HepG2 (cell line): Measurements from ENCODE around the gene SHFL. TPM values are rescaled to one million over a fixed set of nuclear protein-coding genes. Genes with fewer than 3 reads are reported as not detected.

Source experiments
- CBX5 ChIP-seq: sonication (generic); formaldehyde crosslinking; IDR thresholded peaks from 2 replicates; pipeline ENCODE4 v1.4.0; 2020; ENCODE audit warnings: missing genetic modification reagents, borderline replicate concordance
- HMG20A ChIP-seq: IDR thresholded peaks from 2 replicates; pipeline ENCODE4 v1.6.1; 2016; ENCODE audit warnings: borderline replicate concordance
- MTF1 ChIP-seq: sonication (generic); formaldehyde crosslinking; IDR thresholded peaks from 2 replicates; pipeline ENCODE4 v1.5.0; 2020; ENCODE audit warnings: missing genetic modification reagents
- ZFP91 ChIP-seq: sonication (generic); formaldehyde crosslinking; IDR thresholded peaks from 2 replicates; pipeline ENCODE4 v1.9.0; 2022; ENCODE audit warnings: missing genetic modification reagents, mild to moderate bottlenecking, borderline replicate concordance
- ZNF292 ChIP-seq: sonication (generic); formaldehyde crosslinking; IDR thresholded peaks from 2 replicates; pipeline ENCODE4 v1.8.1; 2022; ENCODE audit warnings: mild to moderate bottlenecking, low read depth, missing genetic modification reagents, borderline replicate concordance
- ZNF451 ChIP-seq: sonication (generic); formaldehyde crosslinking; IDR thresholded peaks from 2 replicates; pipeline ENCODE4 v1.5.0; 2020; ENCODE audit warnings: mild to moderate bottlenecking, missing genetic modification reagents
- ZNF558 ChIP-seq: sonication (generic); formaldehyde crosslinking; IDR thresholded peaks from 2 replicates; pipeline ENCODE4 v1.9.0; 2022; ENCODE audit warnings: mild to moderate bottlenecking, missing genetic modification reagents, borderline replicate concordance
- ZNF770 ChIP-seq: sonication (generic); formaldehyde crosslinking; IDR thresholded peaks from 2 replicates; pipeline ENCODE4 v1.5.0; 2020; ENCODE audit warnings: mild to moderate bottlenecking, missing genetic modification reagents
- ZNF850 ChIP-seq: sonication (generic); formaldehyde crosslinking; conservative IDR thresholded peaks from 2 replicates; pipeline ENCODE4 v1.9.0; 2021; ENCODE audit warnings: mild to moderate bottlenecking, missing genetic modification reagents
- polyA plus RNA-seq, 8 experiments: library from polyadenylated mRNA; depleted of rRNA in 3 of 8; stranded (reverse) in 7 of 8; unstranded in 1 of 8; fragments of >200 nt; fragmentation: Illumina TruSeq in 4 of 8; extraction: Trizol in 4 of 8; gene quantifications; 2 replicates each; pipeline versions ENCODE4 v1.2.1 to v1.2.3, GENCODE V29; 2011 to 2016; ENCODE audit warnings: low read depth in 4 of 8, missing spikeins in 1 of 8, mixed read lengths in 1 of 8; ENCODE audit not compliant: insufficient read depth in 1 of 8
- total RNA-seq, 5 experiments: library from RNA; depleted of rRNA; stranded (reverse); fragments of >200 nt; fragmentation: Illumina TruSeq; extraction: Trizol; gene quantifications; 2 replicates each; pipeline ENCODE4 v1.2.3, GENCODE V29; 2016; ENCODE audit warnings: low read depth in 1 of 5
- TF ChIP-seq, protein P1 (sequence below): sonication (generic); formaldehyde crosslinking; IDR thresholded peaks from 2 replicates; pipeline ENCODE4 v1.4.0; 2020; ENCODE audit warnings: low read depth, missing genetic modification reagents
- TF ChIP-seq, protein P2 (sequence below): sonication (generic); formaldehyde crosslinking; IDR thresholded peaks from 2 replicates; pipeline ENCODE4 v1.4.0; 2020; ENCODE audit warnings: missing genetic modification reagents
- TF ChIP-seq, protein P3 (sequence below): sonication (generic); formaldehyde crosslinking; IDR thresholded peaks from 2 replicates; pipeline ENCODE4 v1.4.0; 2020; ENCODE audit warnings: missing genetic modification reagents

Gene SHFL
- total and polyA plus RNA-seq, 2 of the 13 experiments (the other 11 are each of a cell fraction or from before 2014, with no cell fraction given), result 12.3 to 36.4 TPM

GRCh38 chr19:10106100-10106936 lies 20.2 kb downstream of the SHFL start, which contains the start of gene PPAN (continued):
- TF ChIP-seq, protein P1, sequence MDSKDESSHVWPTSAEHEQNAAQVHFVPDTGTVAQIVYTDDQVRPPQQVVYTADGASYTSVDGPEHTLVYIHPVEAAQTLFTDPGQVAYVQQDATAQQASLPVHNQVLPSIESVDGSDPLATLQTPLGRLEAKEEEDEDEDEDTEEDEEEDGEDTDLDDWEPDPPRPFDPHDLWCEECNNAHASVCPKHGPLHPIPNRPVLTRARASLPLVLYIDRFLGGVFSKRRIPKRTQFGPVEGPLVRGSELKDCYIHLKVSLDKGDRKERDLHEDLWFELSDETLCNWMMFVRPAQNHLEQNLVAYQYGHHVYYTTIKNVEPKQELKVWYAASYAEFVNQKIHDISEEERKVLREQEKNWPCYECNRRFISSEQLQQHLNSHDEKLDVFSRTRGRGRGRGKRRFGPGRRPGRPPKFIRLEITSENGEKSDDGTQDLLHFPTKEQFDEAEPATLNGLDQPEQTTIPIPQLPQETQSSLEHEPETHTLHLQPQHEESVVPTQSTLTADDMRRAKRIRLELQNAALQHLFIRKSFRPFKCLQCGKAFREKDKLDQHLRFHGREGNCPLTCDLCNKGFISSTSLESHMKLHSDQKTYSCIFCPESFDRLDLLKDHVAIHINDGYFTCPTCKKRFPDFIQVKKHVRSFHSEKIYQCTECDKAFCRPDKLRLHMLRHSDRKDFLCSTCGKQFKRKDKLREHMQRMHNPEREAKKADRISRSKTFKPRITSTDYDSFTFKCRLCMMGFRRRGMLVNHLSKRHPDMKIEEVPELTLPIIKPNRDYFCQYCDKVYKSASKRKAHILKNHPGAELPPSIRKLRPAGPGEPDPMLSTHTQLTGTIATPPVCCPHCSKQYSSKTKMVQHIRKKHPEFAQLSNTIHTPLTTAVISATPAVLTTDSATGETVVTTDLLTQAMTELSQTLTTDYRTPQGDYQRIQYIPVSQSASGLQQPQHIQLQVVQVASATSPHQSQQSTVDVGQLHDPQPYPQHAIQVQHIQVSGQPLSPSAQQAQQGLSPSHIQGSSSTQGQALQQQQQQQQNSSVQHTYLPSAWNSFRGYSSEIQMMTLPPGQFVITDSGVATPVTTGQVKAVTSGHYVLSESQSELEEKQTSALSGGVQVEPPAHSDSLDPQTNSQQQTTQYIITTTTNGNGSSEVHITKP, result no peak; the same call in 1 of the 2 replicates
- TF ChIP-seq, protein P2, sequence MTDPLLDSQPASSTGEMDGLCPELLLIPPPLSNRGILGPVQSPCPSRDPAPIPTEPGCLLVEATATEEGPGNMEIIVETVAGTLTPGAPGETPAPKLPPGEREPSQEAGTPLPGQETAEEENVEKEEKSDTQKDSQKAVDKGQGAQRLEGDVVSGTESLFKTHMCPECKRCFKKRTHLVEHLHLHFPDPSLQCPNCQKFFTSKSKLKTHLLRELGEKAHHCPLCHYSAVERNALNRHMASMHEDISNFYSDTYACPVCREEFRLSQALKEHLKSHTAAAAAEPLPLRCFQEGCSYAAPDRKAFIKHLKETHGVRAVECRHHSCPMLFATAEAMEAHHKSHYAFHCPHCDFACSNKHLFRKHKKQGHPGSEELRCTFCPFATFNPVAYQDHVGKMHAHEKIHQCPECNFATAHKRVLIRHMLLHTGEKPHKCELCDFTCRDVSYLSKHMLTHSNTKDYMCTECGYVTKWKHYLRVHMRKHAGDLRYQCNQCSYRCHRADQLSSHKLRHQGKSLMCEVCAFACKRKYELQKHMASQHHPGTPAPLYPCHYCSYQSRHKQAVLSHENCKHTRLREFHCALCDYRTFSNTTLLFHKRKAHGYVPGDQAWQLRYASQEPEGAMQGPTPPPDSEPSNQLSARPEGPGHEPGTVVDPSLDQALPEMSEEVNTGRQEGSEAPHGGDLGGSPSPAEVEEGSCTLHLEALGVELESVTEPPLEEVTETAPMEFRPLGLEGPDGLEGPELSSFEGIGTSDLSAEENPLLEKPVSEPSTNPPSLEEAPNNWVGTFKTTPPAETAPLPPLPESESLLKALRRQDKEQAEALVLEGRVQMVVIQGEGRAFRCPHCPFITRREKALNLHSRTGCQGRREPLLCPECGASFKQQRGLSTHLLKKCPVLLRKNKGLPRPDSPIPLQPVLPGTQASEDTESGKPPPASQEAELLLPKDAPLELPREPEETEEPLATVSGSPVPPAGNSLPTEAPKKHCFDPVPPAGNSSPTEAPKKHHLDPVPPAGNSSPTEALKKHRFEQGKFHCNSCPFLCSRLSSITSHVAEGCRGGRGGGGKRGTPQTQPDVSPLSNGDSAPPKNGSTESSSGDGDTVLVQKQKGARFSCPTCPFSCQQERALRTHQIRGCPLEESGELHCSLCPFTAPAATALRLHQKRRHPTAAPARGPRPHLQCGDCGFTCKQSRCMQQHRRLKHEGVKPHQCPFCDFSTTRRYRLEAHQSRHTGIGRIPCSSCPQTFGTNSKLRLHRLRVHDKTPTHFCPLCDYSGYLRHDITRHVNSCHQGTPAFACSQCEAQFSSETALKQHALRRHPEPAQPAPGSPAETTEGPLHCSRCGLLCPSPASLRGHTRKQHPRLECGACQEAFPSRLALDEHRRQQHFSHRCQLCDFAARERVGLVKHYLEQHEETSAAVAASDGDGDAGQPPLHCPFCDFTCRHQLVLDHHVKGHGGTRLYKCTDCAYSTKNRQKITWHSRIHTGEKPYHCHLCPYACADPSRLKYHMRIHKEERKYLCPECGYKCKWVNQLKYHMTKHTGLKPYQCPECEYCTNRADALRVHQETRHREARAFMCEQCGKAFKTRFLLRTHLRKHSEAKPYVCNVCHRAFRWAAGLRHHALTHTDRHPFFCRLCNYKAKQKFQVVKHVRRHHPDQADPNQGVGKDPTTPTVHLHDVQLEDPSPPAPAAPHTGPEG (CRISPR knock-in tag), result peak; percentile 89
- TF ChIP-seq CBX5 (CRISPR knock-in tag) (peak; percentile 57; the same call in 1 of the 2 replicates), HMG20A (no peak), ZNF770 (peak; percentile 72), ZNF558 (CRISPR knock-in tag) (peak; percentile 78; the same call in 1 of the 2 replicates), ZNF850 (no peak), ZFP91 (CRISPR knock-in tag) (peak; percentile 88), ZNF451 (CRISPR knock-in tag) (peak; percentile 77), MTF1 (CRISPR knock-in tag) (no peak), ZNF292 (CRISPR knock-in tag) (no peak)
- TF ChIP-seq, protein P3, sequence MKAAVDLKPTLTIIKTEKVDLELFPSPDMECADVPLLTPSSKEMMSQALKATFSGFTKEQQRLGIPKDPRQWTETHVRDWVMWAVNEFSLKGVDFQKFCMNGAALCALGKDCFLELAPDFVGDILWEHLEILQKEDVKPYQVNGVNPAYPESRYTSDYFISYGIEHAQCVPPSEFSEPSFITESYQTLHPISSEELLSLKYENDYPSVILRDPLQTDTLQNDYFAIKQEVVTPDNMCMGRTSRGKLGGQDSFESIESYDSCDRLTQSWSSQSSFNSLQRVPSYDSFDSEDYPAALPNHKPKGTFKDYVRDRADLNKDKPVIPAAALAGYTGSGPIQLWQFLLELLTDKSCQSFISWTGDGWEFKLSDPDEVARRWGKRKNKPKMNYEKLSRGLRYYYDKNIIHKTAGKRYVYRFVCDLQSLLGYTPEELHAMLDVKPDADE (CRISPR knock-in tag), result peak; percentile 57; the same call in 1 of the 2 replicates
